ENCODE data around the gene AHCYL2. TPM values are rescaled to one million over a fixed set of nuclear protein-coding genes. Genes with fewer than 3 reads are reported as not detected.

The AHCYL2 gene
- total RNA-seq, 1 donor from 2014 or later, result 14.7 TPM

GRCh38 chr7:129437190-129437589 is 212.4 kb downstream of the AHCYL2 start:
- no peak overlapping the region for H3K4me3 ChIP-seq (ENCODE audit: insufficient read depth, low read depth, low read length)
- no peak overlapping the region for H3K4me2 ChIP-seq (ENCODE audit: low read length)
- no peaks in the 10 kb centered on the region for H3K79me2 ChIP-seq (ENCODE audit: insufficient read depth, low read length)
- Mint-ChIP-seq H3K4me1 (ENCODE audit: low read depth, unreplicated experiment) (peaks cover 5% of the 10 kb centered on the region), H3K9me3 (ENCODE audit: unreplicated experiment) (no peaks in the 10 kb centered on the region), H3K27me3 (ENCODE audit: low read depth, unreplicated experiment) (peaks cover 20% of the 10 kb centered on the region), H3K4me3 (ENCODE audit: unreplicated experiment) (no peak overlapping the region), H3K27ac (ENCODE audit: unreplicated experiment) (no peak overlapping the region), H3K36me3 (ENCODE audit: low read depth, unreplicated experiment) (no peaks in the 10 kb centered on the region)
- H3K4me1 ChIP-seq (ENCODE audit: insufficient read depth, low read length), result peaks cover 18% of the 10 kb centered on the region
- no peak for DNase-seq (ENCODE audit: low read depth)
- no peak overlapping the region for H3K9ac ChIP-seq (ENCODE audit: low read length)
- no peak overlapping the region for H2AFZ ChIP-seq (ENCODE audit: low read depth, low read length)
- H3K27me3 ChIP-seq (ENCODE audit: insufficient read depth, low read length), result peaks cover 9% of the 10 kb centered on the region
- peaks cover 2% of the 10 kb centered on the region for H3K36me3 ChIP-seq (ENCODE audit: insufficient read depth, low read length)
- H3K9me3 ChIP-seq (ENCODE audit: insufficient read depth, low read depth, low read length), result no peaks in the 10 kb centered on the region
- H3K27ac ChIP-seq (ENCODE audit: low read depth, low read length), result no peak overlapping the region
- H4K20me1 ChIP-seq (ENCODE audit: insufficient read depth, low read length), result no peaks in the 10 kb centered on the region
- TF ChIP-seq CTCF (IDR thresholded peaks at IDR 0.05; ENCODE audit: insufficient read depth, low read depth, low read length), result no peak
- TF ChIP-seq EZH2 (IDR thresholded peaks at IDR 0.05; ENCODE audit: insufficient read depth, low read length), result no peak
- no peak for FAIRE-seq

GRCh38 chr7:129438281-129438838 is 213.5 kb downstream of the AHCYL2 start:
- Histone ChIP-seq H4K20me1 (ENCODE audit: insufficient read depth, low read length) (no peaks in the 10 kb centered on the region), H3K9me3 (ENCODE audit: insufficient read depth, low read depth, low read length) (no peaks in the 10 kb centered on the region), H2AFZ (ENCODE audit: low read depth, low read length) (no peak overlapping the region), H3K36me3 (ENCODE audit: insufficient read depth, low read length) (peaks cover 2% of the 10 kb centered on the region), H3K79me2 (ENCODE audit: insufficient read depth, low read length) (no peaks in the 10 kb centered on the region), H3K27ac (ENCODE audit: low read depth, low read length) (peak overlapping the region; percentile 50), H3K9ac (ENCODE audit: low read length) (no peak overlapping the region), H3K27me3 (ENCODE audit: insufficient read depth, low read length) (no peaks in the 10 kb centered on the region), H3K4me1 (ENCODE audit: insufficient read depth, low read length) (peaks cover 18% of the 10 kb centered on the region), H3K4me2 (ENCODE audit: low read length) (peak overlapping the region; percentile 69), H3K4me3 (ENCODE audit: insufficient read depth, low read depth, low read length) (no peak overlapping the region)
- H3K27ac Mint-ChIP-seq (ENCODE audit: unreplicated experiment), result no peak overlapping the region
- peaks cover 5% of the 10 kb centered on the region for H3K4me1 Mint-ChIP-seq (ENCODE audit: low read depth, unreplicated experiment)
- DNase-seq (ENCODE audit: low read depth), result no peak
- H3K9me3 Mint-ChIP-seq (ENCODE audit: unreplicated experiment), result no peaks in the 10 kb centered on the region
- no peak overlapping the region for H3K4me3 Mint-ChIP-seq (ENCODE audit: unreplicated experiment)
- TF ChIP-seq CTCF (IDR thresholded peaks at IDR 0.05; ENCODE audit: insufficient read depth, low read depth, low read length), result no peak
- no peak for TF ChIP-seq EZH2 (IDR thresholded peaks at IDR 0.05; ENCODE audit: insufficient read depth, low read length)
- H3K27me3 Mint-ChIP-seq (ENCODE audit: low read depth, unreplicated experiment), result peaks cover 10% of the 10 kb centered on the region
- no peaks in the 10 kb centered on the region for H3K36me3 Mint-ChIP-seq (ENCODE audit: low read depth, unreplicated experiment)
- no peak for FAIRE-seq

GRCh38 chr7:129438839-129439651 is 214.2 kb downstream of the AHCYL2 start:
- FAIRE-seq, result no peak
- Histone ChIP-seq H3K27me3 (ENCODE audit: insufficient read depth, low read length) (no peaks in the 10 kb centered on the region), H3K27ac (ENCODE audit: low read depth, low read length) (peak overlapping the region; percentile 50), H2AFZ (ENCODE audit: low read depth, low read length) (peak overlapping the region; percentile 7), H4K20me1 (ENCODE audit: insufficient read depth, low read length) (no peaks in the 10 kb centered on the region), H3K9me3 (ENCODE audit: insufficient read depth, low read depth, low read length) (no peaks in the 10 kb centered on the region), H3K4me1 (ENCODE audit: insufficient read depth, low read length) (peaks cover 14% of the 10 kb centered on the region), H3K9ac (ENCODE audit: low read length) (no peak overlapping the region), H3K4me2 (ENCODE audit: low read length) (peak overlapping the region; percentile 69), H3K79me2 (ENCODE audit: insufficient read depth, low read length) (no peaks in the 10 kb centered on the region), H3K36me3 (ENCODE audit: insufficient read depth, low read length) (peaks cover 2% of the 10 kb centered on the region), H3K4me3 (ENCODE audit: insufficient read depth, low read depth, low read length) (no peak overlapping the region)
- no peak for TF ChIP-seq EZH2 (IDR thresholded peaks at IDR 0.05; ENCODE audit: insufficient read depth, low read length)
- TF ChIP-seq CTCF (IDR thresholded peaks at IDR 0.05; ENCODE audit: insufficient read depth, low read depth, low read length), result no peak
- peaks cover 9% of the 10 kb centered on the region for H3K4me1 Mint-ChIP-seq (ENCODE audit: low read depth, unreplicated experiment)
- no peaks in the 10 kb centered on the region for H3K36me3 Mint-ChIP-seq (ENCODE audit: low read depth, unreplicated experiment)
- no peak overlapping the region for H3K4me3 Mint-ChIP-seq (ENCODE audit: unreplicated experiment)
- DNase-seq (ENCODE audit: low read depth), result peak; percentile 69
- H3K9me3 Mint-ChIP-seq (ENCODE audit: unreplicated experiment), result no peaks in the 10 kb centered on the region
- peaks cover 10% of the 10 kb centered on the region for H3K27me3 Mint-ChIP-seq (ENCODE audit: low read depth, unreplicated experiment)
- H3K27ac Mint-ChIP-seq (ENCODE audit: unreplicated experiment), result peak overlapping the region; percentile 58

Data from astrocyte (in vitro differentiated cells and primary cell).